OCI-LY1 (cell line): ENCODE measurements around the gene PI4KA.
A peak's percentile ranks its signal among the peaks of the same experiment; 100 is the strongest.

Experiments used
- H2AFZ ChIP-seq: fragments of 200-600 bp; sonication (generic), shearing (Covaris generic); 2 replicates; pipeline ENCODE4 v1.6.0; 2014; ENCODE audit warnings: antibody characterized with exemption, mild to moderate bottlenecking, low read length
- H3F3A ChIP-seq: fragments of 200-600 bp; sonication (generic), shearing (Covaris generic); 2 replicates; pipeline ENCODE4 v1.6.0; 2014; ENCODE audit warnings: mild to moderate bottlenecking, antibody characterized with exemption, low read length, moderate library complexity; ENCODE audit not compliant: insufficient read depth
- H3K27ac ChIP-seq: fragments of 200-600 bp; sonication (generic); 2 replicates; pipeline ENCODE4 v1.5.1; 2014; ENCODE audit warnings: low read length, mixed run types, mild to moderate bottlenecking, low read depth; ENCODE audit not compliant: poor library complexity, severe bottlenecking
- H3K27me3 ChIP-seq: fragments of 200-600 bp; sonication (generic); 2 replicates; pipeline ENCODE4 v1.6.0; 2014; ENCODE audit warnings: antibody characterized with exemption, mild to moderate bottlenecking, low read length, moderate library complexity; ENCODE audit not compliant: insufficient read depth
- H3K36me3 ChIP-seq: fragments of 200-600 bp; sonication (generic); 2 replicates; pipeline ENCODE4 v1.6.1; 2014; ENCODE audit warnings: mild to moderate bottlenecking, antibody characterized with exemption, low read length, moderate library complexity, mixed read lengths; ENCODE audit not compliant: insufficient read depth
- H3K4me1 ChIP-seq: fragments of 200-600 bp; sonication (generic); 2 replicates; pipeline ENCODE4 v1.5.1; 2014; ENCODE audit warnings: mild to moderate bottlenecking, low read length, moderate library complexity; ENCODE audit not compliant: insufficient read depth, severe bottlenecking
- H3K4me2 ChIP-seq: fragments of 200-600 bp; sonication (generic), shearing (Covaris generic); 2 replicates; pipeline ENCODE4 v1.6.1; 2014; ENCODE audit warnings: low read length
- H3K4me3 ChIP-seq: fragments of 200-600 bp; sonication (generic); 2 replicates; pipeline ENCODE4 v1.5.1; 2014; ENCODE audit warnings: low read length, low read depth, mild to moderate bottlenecking, mixed read lengths; ENCODE audit not compliant: poor library complexity, severe bottlenecking
- H3K79me2 ChIP-seq: fragments of 200-600 bp; shearing (Covaris generic); 2 replicates; pipeline ENCODE4 v1.6.1; 2016; ENCODE audit warnings: mixed run types, low read length, mixed read lengths; ENCODE audit not compliant: insufficient read depth
- H3K9ac ChIP-seq: fragments of 200-600 bp; sonication (generic), shearing (Covaris generic); 2 replicates; pipeline ENCODE4 v1.6.1; 2014; ENCODE audit warnings: mild to moderate bottlenecking, low read length, mixed read lengths
- H3K9me2 ChIP-seq: fragments of 200-600 bp; sonication (generic), shearing (Covaris generic); 2 replicates; pipeline ENCODE4 v1.6.1; 2014; ENCODE audit warnings: low read depth, mild to moderate bottlenecking, low read length, mixed read lengths
- H3K9me3 ChIP-seq: fragments of 200-600 bp; shearing (Covaris generic); 2 replicates; pipeline ENCODE4 v1.6.1; 2014; ENCODE audit warnings: low read length, mixed read lengths
- H4K20me1 ChIP-seq: fragments of 200-600 bp; sonication (generic), shearing (Covaris generic); 2 replicates; pipeline ENCODE4 v1.6.0; 2016; ENCODE audit warnings: mild to moderate bottlenecking, low read length; ENCODE audit not compliant: insufficient read depth
- CTCF ChIP-seq: fragments of 200-600 bp; sonication (generic), shearing (Covaris generic); IDR thresholded peaks from 2 replicates; pipeline ENCODE4 v1.5.1; 2017; ENCODE audit warnings: mild to moderate bottlenecking, antibody characterized with exemption, low read length, moderate library complexity, mixed read lengths
- EZH2 ChIP-seq: fragments of 200-600 bp; sonication (generic), shearing (Covaris generic); IDR thresholded peaks from 2 replicates; pipeline ENCODE4 v1.8.0; 2017; ENCODE audit warnings: borderline replicate concordance, mixed run types, mild to moderate bottlenecking, antibody characterized with exemption, low read length, moderate library complexity, mixed read lengths

The PI4KA gene

DNA sequence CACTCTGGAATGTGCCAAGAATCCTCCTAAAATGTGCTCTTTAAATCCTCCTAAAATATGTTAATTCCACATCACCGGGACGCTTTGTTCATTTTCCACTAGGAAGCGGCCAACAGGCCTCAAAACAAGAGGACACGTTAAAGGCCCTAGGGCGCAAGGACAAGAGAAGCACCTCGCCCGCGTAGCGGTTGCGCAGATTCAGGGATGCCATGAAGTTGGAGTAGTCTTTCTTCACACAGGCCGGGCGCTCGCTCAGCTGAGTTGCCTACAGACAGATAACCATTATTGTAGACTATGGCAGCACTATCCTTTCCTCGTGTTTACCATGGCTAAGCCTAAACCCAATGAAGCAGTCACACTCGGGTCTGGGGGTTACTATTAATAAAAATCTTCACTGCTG, 114.2 kb downstream of the PI4KA start:
- H3K36me3 ChIP-seq = peaks cover 61% of the 10 kb centered on the region
- TF ChIP-seq CTCF (no peak), EZH2 (no peak)
- no peaks in the 10 kb centered on the region for H3K79me2 ChIP-seq

GRCh38 chr22:20742764-20743163, 115.8 kb downstream of the PI4KA start:
- TF ChIP-seq EZH2 = no peak
- no peak for TF ChIP-seq CTCF
- H3K36me3 ChIP-seq = peaks cover 63% of the 10 kb centered on the region

More for the DNA sequence above, 114.2 kb downstream of the PI4KA start:
- H3K27me3 ChIP-seq = no peaks in the 10 kb centered on the region
- H3K4me1 ChIP-seq = peaks cover 12% of the 10 kb centered on the region
- H3K9me2 ChIP-seq = no peaks in the 10 kb centered on the region
- no peaks in the 10 kb centered on the region for H4K20me1 ChIP-seq
- H3K4me2 ChIP-seq = no peak overlapping the region
- peaks cover 3% of the 10 kb centered on the region for H3K9me3 ChIP-seq
- H3K4me3 ChIP-seq = no peak overlapping the region
- no peak overlapping the region for H3K27ac ChIP-seq
- H3F3A ChIP-seq = no peaks in the 10 kb centered on the region
- no peak overlapping the region for H2AFZ ChIP-seq
- no peak overlapping the region for H3K9ac ChIP-seq

GRCh38 chr22:20741634-20742581, 116.7 kb downstream of the PI4KA start:
- Histone ChIP-seq H3K36me3 (peaks cover 54% of the 10 kb centered on the region), H3K4me1 (no peaks in the 10 kb centered on the region), H3F3A (no peaks in the 10 kb centered on the region), H4K20me1 (no peaks in the 10 kb centered on the region), H3K27me3 (no peaks in the 10 kb centered on the region), H3K4me3 (no peak overlapping the region), H3K27ac (no peak overlapping the region), H3K9me3 (peaks cover 3% of the 10 kb centered on the region), H3K79me2 (no peaks in the 10 kb centered on the region), H3K9me2 (no peaks in the 10 kb centered on the region), H2AFZ (no peak overlapping the region), H3K4me2 (no peak overlapping the region), H3K9ac (no peak overlapping the region)
- TF ChIP-seq CTCF (peak; percentile 82), EZH2 (no peak)

More at GRCh38 chr22:20742764-20743163, 115.8 kb downstream of the PI4KA start:
- no peaks in the 10 kb centered on the region for H3K4me1 ChIP-seq
- no peak overlapping the region for H3K4me2 ChIP-seq
- no peak overlapping the region for H3K27ac ChIP-seq
- H3K79me2 ChIP-seq = no peaks in the 10 kb centered on the region
- no peaks in the 10 kb centered on the region for H3K9me2 ChIP-seq
- no peaks in the 10 kb centered on the region for H4K20me1 ChIP-seq
- no peak overlapping the region for H3K4me3 ChIP-seq
- no peak overlapping the region for H3K9ac ChIP-seq
- no peaks in the 10 kb centered on the region for H3K27me3 ChIP-seq
- H3K9me3 ChIP-seq = peaks cover 3% of the 10 kb centered on the region
- H3F3A ChIP-seq = no peaks in the 10 kb centered on the region
- H2AFZ ChIP-seq = no peak overlapping the region
